Measurements from ENCODE around the gene CCPG1.

Gene CCPG1

GRCh38 chr15:55366981-55367380, 41.2 kb downstream of the CCPG1 start:
- no peak for TF ChIP-seq POLR2A (IDR thresholded peaks at IDR 0.05; ENCODE audit: low read depth, low read length)
- DNase-seq (ENCODE audit: insufficient read length) (no peak), FAIRE-seq (no peak)

- DNase-seq (ENCODE audit: insufficient read length) (no peak), FAIRE-seq (no peak)
- no peak for TF ChIP-seq TAF1 (IDR thresholded peaks at IDR 0.05; ENCODE audit: borderline replicate concordance, low read depth, low read length)
- TF ChIP-seq POLR2AphosphoS5 (IDR thresholded peaks at IDR 0.05; ENCODE audit: low read depth, low read length): no peak
- no peak for TF ChIP-seq POLR2A (IDR thresholded peaks at IDR 0.05; ENCODE audit: low read depth, low read length)
These were observed 45.5 kb downstream of the CCPG1 start for GRCh38 chr15:55362641-55363040.

DNA sequence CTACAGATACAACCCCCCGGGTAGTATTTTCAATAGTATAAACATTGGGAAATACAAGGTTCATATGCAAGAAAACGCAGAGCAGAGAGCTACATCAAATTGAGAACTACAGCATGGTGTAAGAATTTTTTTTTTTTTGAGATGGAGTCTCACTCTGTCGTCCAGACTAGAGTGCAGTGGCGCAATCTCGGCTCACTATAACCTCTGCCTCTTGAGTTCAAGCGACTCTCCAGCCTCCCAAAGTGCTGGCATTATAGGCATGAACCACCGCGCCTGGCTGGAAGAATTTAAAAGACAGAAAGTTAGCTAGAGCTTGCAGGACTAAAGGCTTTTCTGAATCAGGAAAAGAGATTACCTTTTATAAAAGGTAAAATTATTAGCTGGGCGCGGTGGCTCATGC, 47.1 kb downstream of the CCPG1 start:
- DNase-seq (ENCODE audit: insufficient read length) (no peak), FAIRE-seq (no peak)
- TF ChIP-seq TAF1 (IDR thresholded peaks at IDR 0.05; ENCODE audit: borderline replicate concordance, low read depth, low read length) (no peak), POLR2A (IDR thresholded peaks at IDR 0.05; ENCODE audit: low read depth, low read length) (no peak), POLR2AphosphoS5 (IDR thresholded peaks at IDR 0.05; ENCODE audit: low read depth, low read length) (no peak)

DNA sequence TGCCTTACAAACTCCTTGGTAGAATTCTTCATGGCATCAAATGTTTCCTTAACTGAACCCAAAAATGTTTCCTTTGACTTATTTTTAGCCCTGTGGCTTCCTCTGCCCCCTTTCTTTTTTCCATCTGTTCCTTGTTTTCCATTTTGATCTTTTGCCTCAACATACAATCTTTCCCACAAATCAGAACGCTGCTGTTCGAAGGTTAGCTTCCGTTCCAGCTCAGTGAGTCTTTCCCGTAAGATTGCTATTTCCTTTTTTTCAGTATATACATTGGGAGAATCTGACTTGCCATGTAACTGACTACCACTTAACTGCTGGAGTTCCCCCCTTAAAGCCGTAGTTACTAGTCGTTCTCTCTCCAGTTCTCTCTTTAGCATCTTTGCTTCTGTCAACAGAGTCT, 47.9 kb downstream of the CCPG1 start:
- no peak for DNase-seq (ENCODE audit: insufficient read length)
- no peak for TF ChIP-seq POLR2A (IDR thresholded peaks at IDR 0.05; ENCODE audit: low read depth, low read length)
- no peak for TF ChIP-seq POLR2AphosphoS5 (IDR thresholded peaks at IDR 0.05; ENCODE audit: low read depth, low read length)
- TF ChIP-seq TAF1 (IDR thresholded peaks at IDR 0.05; ENCODE audit: borderline replicate concordance, low read depth, low read length): no peak
- no peak for FAIRE-seq

DNA sequence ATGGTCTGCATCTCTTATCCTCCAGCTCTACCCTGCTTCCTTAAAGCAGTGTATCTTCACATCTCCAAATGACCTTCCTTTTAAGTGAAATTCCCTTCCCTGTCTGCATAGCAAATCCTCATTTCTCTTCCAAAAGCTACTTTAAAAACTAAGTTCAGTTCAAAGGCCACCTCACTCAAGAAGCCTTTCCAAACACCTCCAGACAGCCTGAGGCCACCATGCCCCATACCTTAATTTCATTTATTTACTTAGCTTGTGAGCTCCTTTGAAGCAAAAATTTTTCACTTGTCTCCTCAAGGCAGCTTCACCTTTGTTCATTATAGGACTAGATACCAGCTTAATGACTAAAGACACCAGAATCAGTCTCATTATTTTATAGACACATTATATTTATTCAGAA, 49.7 kb downstream of the CCPG1 start:
- FAIRE-seq: no peak
- TF ChIP-seq POLR2A (IDR thresholded peaks at IDR 0.05; ENCODE audit: low read depth, low read length) (no peak), POLR2AphosphoS5 (IDR thresholded peaks at IDR 0.05; ENCODE audit: low read depth, low read length) (no peak), TAF1 (IDR thresholded peaks at IDR 0.05; ENCODE audit: borderline replicate concordance, low read depth, low read length) (no peak)
- no peak for DNase-seq (ENCODE audit: insufficient read length)

DNA sequence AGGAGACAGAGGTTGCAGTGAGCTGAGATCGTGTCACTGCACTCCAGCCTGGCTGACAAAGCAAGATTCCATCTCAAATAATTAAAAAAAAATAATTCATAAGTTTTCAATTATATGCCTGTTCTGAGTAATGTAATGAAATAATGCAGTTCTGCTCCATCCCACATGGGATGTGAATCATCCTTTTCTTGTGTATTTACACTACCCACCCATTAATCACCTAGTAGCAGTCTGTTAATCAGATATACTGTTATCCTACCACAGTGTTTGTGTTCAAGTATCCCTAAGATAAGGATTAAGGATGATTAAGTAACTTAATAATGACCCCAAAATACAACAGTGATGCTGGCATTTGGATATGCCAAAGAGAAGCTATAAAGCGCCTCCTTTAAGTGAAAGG, 50.4 kb downstream of the CCPG1 start:
- FAIRE-seq: no peak
- TF ChIP-seq POLR2AphosphoS5 (IDR thresholded peaks at IDR 0.05; ENCODE audit: low read depth, low read length) (no peak), POLR2A (IDR thresholded peaks at IDR 0.05; ENCODE audit: low read depth, low read length) (no peak), TAF1 (IDR thresholded peaks at IDR 0.05; ENCODE audit: borderline replicate concordance, low read depth, low read length) (no peak)
- no peak for DNase-seq (ENCODE audit: insufficient read length)

GRCh38 chr15:55356985-55357585, 51.1 kb downstream of the CCPG1 start:
- FAIRE-seq: no peak

GRCh38 chr15:55353025-55353424, 55.1 kb downstream of the CCPG1 start:
- no peak for TF ChIP-seq POLR2A (IDR thresholded peaks at IDR 0.05; ENCODE audit: low read depth, low read length)
- no peak for TF ChIP-seq TAF1 (IDR thresholded peaks at IDR 0.05; ENCODE audit: borderline replicate concordance, low read depth, low read length)
- no peak for TF ChIP-seq POLR2AphosphoS5 (IDR thresholded peaks at IDR 0.05; ENCODE audit: low read depth, low read length)
- FAIRE-seq: no peak
- no peak for DNase-seq (ENCODE audit: insufficient read length)

More at GRCh38 chr15:55356985-55357585, 51.1 kb downstream of the CCPG1 start:
- TF ChIP-seq TAF1 (IDR thresholded peaks at IDR 0.05; ENCODE audit: borderline replicate concordance, low read depth, low read length) (no peak), POLR2AphosphoS5 (IDR thresholded peaks at IDR 0.05; ENCODE audit: low read depth, low read length) (no peak), POLR2A (IDR thresholded peaks at IDR 0.05; ENCODE audit: low read depth, low read length) (no peak)
- DNase-seq (ENCODE audit: insufficient read length): no peak

DNA sequence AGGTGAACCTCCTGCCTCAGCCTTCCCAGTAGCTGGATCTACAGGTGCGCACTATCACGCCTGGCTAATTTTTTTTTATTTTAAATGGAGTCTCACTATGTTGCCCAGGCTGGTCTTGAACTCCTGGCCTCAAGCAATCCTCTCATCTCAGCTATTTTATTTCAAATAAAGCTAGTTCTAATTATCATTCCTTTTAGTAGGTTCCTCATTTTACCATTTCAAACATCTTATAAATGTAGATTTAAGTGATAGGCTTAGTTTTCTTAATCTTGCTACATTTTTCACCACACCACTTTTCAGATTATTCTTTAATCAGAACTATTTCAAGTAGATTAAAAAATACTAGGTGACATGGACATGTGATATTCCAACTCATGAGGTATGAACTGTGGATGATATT, 58.9 kb downstream of the CCPG1 start:
- no peak for FAIRE-seq
- TF ChIP-seq POLR2AphosphoS5 (IDR thresholded peaks at IDR 0.05; ENCODE audit: low read depth, low read length) (no peak), TAF1 (IDR thresholded peaks at IDR 0.05; ENCODE audit: borderline replicate concordance, low read depth, low read length) (no peak), POLR2A (IDR thresholded peaks at IDR 0.05; ENCODE audit: low read depth, low read length) (no peak)
- DNase-seq (ENCODE audit: insufficient read length): no peak

DNA sequence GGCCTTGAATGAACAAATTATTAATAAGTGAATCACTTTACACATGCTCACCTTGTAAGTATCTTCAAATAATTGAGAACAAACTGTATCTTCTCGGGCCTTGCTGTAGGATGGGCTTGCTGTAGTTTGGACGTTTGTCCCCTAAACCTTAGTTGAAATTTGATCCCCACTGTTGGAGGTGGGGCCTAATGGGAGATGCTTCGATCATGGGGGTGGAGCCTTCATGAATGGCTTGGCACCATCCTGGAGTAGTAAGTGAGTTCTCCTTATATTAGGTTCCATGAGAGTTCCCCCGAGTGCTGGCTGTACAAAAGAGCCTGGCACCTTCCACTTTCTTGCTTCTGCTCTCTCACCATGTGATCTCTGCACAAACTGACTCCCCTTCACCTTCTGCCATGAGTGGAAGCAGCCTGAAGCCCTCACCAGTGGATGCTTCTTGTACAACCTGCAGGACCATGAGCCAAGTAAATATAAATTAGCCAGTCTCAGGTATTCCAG, 59.8 kb downstream of the CCPG1 start:
- TF ChIP-seq POLR2A (IDR thresholded peaks at IDR 0.05; ENCODE audit: low read depth, low read length) (no peak), POLR2AphosphoS5 (IDR thresholded peaks at IDR 0.05; ENCODE audit: low read depth, low read length) (no peak), TAF1 (IDR thresholded peaks at IDR 0.05; ENCODE audit: borderline replicate concordance, low read depth, low read length) (no peak)
- DNase-seq (ENCODE audit: insufficient read length) (no peak), FAIRE-seq (no peak)

DNA sequence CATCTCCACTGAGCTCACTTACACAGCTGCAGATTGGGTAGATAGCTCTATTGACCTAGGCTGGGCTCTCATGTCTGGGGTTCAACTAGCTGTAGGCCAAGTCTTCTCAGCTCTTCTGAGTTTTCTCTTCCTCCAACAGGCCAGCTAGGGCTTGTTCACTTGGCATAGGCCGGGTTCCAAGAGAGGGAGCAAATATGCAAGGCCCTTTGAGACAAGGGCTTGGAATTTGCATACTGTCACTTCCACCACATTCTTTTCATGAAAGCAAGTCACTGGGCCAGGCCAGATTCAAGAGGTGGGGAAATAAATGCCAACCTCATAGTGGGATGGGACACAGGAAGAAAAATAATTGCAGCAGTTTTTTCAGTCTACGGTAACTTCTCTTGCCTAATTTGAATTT, 64.0 kb downstream of the CCPG1 start:
- DNase-seq (ENCODE audit: insufficient read length) (no peak), FAIRE-seq (no peak)
- TF ChIP-seq POLR2A (IDR thresholded peaks at IDR 0.05; ENCODE audit: low read depth, low read length) (no peak), TAF1 (IDR thresholded peaks at IDR 0.05; ENCODE audit: borderline replicate concordance, low read depth, low read length) (no peak), POLR2AphosphoS5 (IDR thresholded peaks at IDR 0.05; ENCODE audit: low read depth, low read length) (no peak)

DNA sequence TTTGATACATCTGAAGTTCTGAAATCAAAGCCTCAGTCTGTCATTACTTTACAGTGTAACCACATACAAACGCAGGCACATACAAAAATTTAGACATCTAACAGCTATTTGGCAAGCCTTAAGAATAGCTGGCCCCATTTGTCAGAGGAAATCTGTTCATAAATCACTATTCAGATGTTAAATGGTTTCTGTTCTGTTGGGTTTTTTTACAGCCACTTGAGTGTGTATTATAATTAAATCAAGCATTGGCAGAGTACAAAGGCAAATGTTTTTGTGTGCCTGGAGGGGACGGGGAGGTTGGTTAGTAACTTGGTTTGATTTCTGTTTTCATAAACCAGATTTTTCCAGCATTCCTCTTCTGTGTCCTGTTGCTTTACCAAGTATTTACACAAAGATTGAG, 65.0 kb downstream of the CCPG1 start:
- TF ChIP-seq POLR2A (IDR thresholded peaks at IDR 0.05; ENCODE audit: low read depth, low read length) (no peak), TAF1 (IDR thresholded peaks at IDR 0.05; ENCODE audit: borderline replicate concordance, low read depth, low read length) (no peak), POLR2AphosphoS5 (IDR thresholded peaks at IDR 0.05; ENCODE audit: low read depth, low read length) (no peak)
- DNase-seq (ENCODE audit: insufficient read length) (no peak), FAIRE-seq (no peak)

All from GM12892 (cell line).